NCI-H748 treated with DMSO at 0.1 percent for 48 hours (cell line): ENCODE results near the gene CUBN.

Source experiments
- DNase-seq: peaks from one replicate; lab custom pipeline; 2025; lab: John Stamatoyannopoulos, UW

CUBN gene

GRCh38 chr10:16820421-16820820, 309.2 kb downstream of the CUBN start:
- no peak for DNase-seq

DNA sequence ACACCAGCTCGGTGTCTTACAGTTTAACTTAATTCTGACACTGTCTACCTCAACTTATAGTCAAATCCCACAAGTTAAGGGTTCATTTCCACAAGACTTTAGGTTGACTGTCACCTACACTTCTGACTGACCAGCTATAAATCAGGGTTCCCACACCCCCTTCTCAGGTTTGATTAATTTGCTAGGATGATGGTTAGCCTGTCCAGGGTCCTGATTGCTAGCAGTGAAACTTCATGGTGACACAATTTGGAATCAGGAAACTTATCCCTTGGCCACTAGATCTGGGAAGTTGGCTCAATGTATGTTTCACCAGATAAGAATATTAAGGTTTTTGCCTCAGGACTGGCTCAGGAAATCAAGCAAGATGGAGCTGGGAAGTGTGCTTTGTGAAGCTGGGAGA, 309.6 kb downstream of the CUBN start:
- DNase-seq = no peak

DNA sequence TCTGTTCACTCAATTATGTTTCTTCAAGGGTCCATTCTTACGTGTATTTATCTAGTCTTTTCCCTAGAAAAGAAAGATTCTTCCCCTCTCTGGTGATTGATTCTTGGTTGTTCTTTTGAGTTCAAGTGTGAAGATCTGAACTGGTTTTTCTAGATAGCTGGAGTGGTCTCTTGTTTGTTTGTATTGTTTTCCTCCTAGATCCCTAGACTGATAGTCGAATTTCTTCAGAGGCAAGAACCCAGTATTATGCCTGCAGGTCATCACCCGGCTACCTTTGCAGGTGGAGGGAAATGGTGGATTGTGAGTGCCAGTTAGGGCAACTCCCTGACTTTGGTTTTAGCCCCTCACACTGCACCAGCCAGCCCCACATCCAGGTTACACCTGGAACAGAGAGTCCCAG, 310.2 kb downstream of the CUBN start:
- no peak for DNase-seq

DNA sequence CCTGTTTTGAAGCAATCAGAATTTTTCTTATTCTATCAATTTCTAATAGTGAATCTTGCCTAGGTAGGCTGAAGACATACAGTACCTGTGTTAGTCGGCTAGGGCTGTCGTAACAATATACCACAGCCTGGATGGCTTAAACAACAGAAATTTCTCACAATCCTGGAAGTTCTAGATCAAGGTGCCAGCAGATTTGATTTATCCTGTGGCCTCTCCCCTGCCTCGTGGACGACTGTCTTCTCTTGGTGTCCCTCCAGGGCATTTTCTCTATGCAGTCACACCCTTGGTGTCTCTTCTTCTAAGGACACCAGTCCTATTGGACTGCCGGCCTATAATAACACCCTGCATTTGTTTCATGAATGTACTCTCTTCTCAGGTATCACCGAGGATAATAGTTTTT, 310.6 kb downstream of the CUBN start:
- DNase-seq = no peak

GRCh38 chr10:16817125-16818019, 312.2 kb downstream of the CUBN start, which contains the start of gene RSU1:
TSS of gene RSU1 (minus strand) at chr10:16817424. CDS start at chr10:16817081, 343 bp downstream.
- DNase-seq = peak; percentile 96

GRCh38 chr10:16816830-16817124, 312.8 kb downstream of the CUBN start:
- no peak for DNase-seq

DNA sequence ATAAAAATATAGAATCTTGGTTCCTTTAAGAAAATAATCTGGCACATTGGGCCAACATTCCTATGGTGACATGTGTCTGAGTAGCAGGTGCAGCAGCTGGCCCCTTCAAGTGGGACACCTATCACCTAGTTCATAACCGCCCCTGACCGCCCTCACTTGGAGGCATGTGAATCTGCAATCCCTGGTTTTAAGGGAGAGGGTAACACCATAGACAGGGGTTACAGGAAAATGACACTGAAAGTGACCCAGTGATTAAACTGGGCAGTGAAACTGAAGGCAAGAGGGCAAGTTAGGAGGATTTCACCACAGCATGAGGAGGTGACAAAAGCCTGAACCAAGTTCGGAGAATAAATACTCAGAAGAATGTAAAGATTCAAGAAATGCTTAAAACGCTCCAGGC, 313.4 kb downstream of the CUBN start:
- no peak for DNase-seq

GRCh38 chr10:16814012-16814411, 315.6 kb downstream of the CUBN start:
- DNase-seq = no peak

- no peak for DNase-seq
These were observed 316.9 kb downstream of the CUBN start for GRCh38 chr10:16812676-16813075.

- no peak for DNase-seq
These were observed 317.8 kb downstream of the CUBN start for GRCh38 chr10:16811765-16812164.

DNA sequence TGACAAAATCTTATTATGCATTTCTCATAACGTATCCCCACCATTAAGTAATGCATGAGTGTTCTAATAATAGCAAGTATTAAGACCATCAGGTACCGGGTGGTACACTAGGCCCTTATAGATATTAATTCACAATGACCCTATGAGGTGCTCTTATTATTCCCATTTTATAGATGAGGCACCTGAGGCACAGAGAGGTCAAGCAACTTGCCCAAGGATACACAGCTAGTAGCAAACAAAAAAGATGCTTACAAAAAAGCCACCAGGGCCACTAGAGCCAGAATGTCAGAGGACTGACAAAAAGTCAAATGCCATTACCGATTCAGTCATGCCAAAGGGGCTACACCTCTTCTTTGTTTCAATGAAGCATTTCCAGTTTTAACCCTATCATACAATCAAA, 318.3 kb downstream of the CUBN start:
- no peak for DNase-seq

- peak; percentile 9 for DNase-seq
These were observed 320.4 kb downstream of the CUBN start for GRCh38 chr10:16809074-16809718.

DNA sequence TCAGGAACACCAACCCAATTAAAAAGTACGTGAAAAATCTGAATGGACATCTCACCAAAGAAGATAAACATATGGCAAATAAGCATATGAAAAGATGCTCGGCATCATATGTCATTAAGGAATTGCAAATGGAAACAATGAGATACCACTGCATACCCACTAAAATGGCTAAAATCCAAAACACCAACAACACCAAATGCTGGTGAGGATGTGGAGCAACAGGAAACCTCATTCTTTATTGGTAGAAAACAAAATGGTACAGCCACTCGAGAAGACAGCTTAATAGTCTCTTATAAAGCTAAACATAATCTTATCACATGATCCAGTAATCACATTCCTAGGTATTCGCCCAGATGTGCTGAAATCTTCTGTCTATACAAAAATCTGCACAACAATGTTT, 325.5 kb downstream of the CUBN start:
- no peak for DNase-seq

- no peak for DNase-seq
These were observed 326.1 kb downstream of the CUBN start for GRCh38 chr10:16803464-16803863.

DNA sequence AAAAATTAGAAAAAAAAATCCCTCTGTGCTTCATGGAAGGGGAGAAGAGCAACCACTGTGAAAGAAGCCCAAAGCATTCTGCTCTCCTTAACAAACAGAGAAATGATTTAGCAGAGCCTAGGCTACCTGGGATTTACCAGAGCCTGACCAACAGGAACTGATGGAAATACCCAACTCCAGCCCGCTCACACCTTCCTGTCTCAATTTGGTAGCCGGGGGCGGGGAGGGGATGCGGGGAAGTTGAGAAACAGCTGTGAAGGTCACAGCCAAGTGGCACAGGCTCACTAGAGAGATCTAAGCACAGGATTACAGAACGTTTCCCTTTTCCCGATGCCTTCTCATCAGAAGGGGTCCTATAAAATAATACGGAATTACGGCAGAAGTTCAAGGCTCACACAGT, 330.0 kb downstream of the CUBN start:
- DNase-seq = no peak

DNA sequence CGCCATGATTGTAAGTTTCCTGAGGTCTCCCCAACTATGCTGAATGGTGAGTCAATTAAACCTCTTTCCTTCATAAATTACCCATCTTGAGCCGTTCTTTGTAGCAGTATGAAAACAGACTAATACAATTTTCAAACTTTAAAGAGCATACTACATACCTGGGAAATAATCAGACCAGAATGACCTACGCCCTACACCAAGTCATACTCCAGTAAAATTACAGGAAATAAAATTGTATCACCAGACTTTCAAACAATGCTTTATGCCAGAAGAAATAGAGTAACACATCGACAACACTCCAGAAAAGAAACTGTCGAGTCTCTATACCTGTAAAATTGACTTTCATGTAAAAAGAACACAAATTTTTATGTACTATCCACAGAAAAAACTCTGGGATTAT, 331.0 kb downstream of the CUBN start:
- DNase-seq = no peak

DNA sequence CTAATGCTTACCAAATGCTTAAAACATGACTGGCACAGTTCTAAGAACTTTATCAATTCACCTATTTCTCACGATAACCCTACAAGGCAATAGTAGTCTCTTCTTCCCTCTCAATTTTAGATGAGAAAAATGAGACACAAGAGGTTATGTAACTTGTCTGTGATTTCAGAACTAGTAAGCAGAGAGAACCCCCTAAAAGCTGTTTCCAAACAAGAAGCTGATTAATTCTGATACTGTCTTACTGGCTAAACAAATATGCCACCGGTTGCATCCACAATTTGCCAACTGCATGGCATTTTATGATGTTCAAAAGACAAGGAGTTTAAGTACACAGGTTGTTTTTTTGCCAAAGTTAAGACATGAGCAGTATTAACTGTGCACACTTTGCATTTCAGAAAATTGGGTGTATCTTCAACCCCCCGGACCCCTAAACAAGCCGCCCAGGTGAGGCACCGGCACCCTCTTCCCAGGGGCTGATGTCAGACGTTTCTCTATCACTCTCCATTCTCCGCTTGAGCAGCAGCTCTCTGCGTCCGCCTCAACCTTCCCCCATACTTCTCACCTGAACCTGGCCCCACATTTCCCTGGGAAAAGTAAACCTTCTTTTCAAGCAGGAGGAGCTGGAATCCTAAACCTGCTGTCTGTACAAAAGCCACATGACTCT, 334.1 kb downstream of the CUBN start:
- no peak for DNase-seq

DNA sequence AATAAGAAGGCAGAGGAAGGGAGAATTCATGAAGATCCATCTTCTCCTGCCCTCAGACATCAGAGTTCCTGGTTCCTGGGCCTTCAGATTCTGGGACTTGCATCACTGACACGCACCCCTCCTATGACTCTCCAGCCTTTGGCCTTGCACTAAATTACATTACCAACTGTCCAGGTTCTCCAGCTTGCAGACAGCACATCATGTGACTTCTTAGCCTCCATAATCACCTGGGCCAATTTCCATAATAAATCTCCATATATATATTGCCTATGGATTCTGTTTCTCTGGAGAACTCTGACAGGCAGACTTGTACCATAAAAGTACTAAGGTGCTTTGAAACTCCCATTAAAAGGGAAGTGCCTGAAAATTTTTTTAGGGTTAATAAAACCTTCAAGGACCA, 335.6 kb downstream of the CUBN start:
- no peak for DNase-seq

DNA sequence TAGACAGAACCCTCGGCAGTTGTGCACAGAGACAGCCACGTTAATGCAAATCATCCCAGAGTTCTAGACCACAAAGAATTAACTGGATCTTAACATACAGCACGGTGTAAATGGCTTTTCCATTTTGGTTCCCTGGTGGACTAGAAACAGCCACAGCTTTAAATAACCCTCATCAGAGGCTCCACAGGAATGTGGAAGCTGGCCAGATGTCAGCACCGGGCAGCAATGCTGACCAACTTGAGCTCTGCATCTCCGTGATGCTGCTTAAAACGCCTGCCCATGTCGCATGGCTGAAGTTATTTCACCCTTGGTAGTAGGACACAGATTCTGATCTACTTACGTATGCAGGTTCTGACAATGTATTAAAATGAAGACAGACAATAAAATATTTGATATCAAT, 336.9 kb downstream of the CUBN start:
- no peak for DNase-seq

DNA sequence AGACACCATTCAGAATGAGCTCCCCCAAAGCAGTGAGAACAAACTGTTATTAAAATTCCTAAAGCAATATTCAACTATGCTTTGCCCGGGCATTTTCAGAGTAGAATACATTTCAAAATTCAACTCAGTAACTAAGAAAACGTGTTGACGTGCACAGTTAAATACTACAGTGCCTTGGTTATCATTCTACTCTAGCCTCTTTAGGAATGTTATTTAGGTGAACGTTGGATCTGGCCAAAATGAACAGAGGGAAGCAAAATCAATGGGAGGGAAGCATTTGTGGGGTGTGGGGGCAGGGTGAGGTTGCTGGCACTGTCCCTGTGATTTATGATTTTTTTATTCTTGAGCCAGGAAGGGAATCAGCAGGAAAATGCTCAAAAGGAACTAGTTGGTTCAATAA, 339.8 kb downstream of the CUBN start:
- no peak for DNase-seq

- no peak for DNase-seq
These were observed 340.4 kb downstream of the CUBN start for GRCh38 chr10:16789261-16789660.

DNA sequence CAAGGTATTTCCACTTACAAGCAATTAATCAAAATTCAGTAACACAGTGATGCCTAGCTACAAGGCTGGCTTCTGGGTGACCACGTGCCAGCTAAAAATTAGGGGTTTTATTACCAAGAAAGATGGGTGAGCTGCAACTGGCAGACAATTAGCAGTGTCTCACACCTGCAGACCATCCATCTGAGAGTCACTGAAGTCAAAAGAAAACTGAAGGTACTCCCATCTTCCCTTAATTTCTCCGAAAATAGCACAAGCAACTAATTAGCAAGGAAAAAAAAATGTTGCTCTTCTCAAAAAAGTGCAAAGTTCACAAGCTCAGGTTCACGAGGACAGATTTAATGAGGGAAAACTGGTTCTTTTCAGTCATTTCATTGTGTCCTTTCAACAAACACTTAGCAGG, 340.8 kb downstream of the CUBN start:
- DNase-seq = no peak

GRCh38 chr10:16788125-16788524, 341.5 kb downstream of the CUBN start:
- no peak for DNase-seq
